AG04449 (cell line): ENCODE measurements around the gene KIF26B.
"Not testable (repeated sequence)": the region's sequence is repeated elsewhere in the genome, so short reads cannot be mapped to it uniquely, and the experiment has no call there.

ENCODE experiments used
- CTCF ChIA-PET: fragments of 350-600 bp; formaldehyde crosslinking; extraction: SDS; loops from one replicate; lab custom pipeline; 2021; ENCODE audit warnings: antibody characterized with exemption; lab: Yijun Ruan, JAX
- POLR2A ChIA-PET: fragments of 400-600, 350-600 bp; formaldehyde crosslinking; extraction: SDS; loops from one replicate; lab custom pipeline; 2020; ENCODE audit warnings: antibody characterized with exemption, inconsistent platforms; lab: Yijun Ruan, JAX
- DNase-seq: peaks from one replicate; pipeline ENCODE4 v3.0.0-alpha.2; 2010; ENCODE audit warnings: low read depth, low spot score
- H3K4me3 ChIP-seq: 2 replicates; pipeline ENCODE4 v1.5.1; 2011; ENCODE audit warnings: low read depth, mild to moderate bottlenecking, control low read depth, low read length
- CTCF ChIP-seq: IDR thresholded peaks from one replicate; pipeline ENCODE4 v1.5.1; 2011; ENCODE audit warnings: mild to moderate bottlenecking, moderate library complexity, low read length, control low read depth, inconsistent platforms; ENCODE audit not compliant: insufficient read depth; ENCODE audit errors: missing control alignments

Gene KIF26B

GRCh38 chr1:245717611-245718010 is 562.8 kb downstream of the KIF26B start:
- TF ChIP-seq CTCF = no peak
- no peak for DNase-seq
- H3K4me3 ChIP-seq = no peak overlapping the region
- CTCF ChIA-PET = no interaction called here
- POLR2A ChIA-PET = no interaction called here

- no peak for DNase-seq
- TF ChIP-seq CTCF = no peak
- ChIA-PET POLR2A (no interaction called here), CTCF (no interaction called here)
- no peak overlapping the region for H3K4me3 ChIP-seq
Measured at GRCh38 chr1:245718123-245718522, 563.3 kb downstream of the KIF26B start.

- CTCF ChIA-PET = no interaction called here
- TF ChIP-seq CTCF = no peak
- no peak for DNase-seq
- no peak overlapping the region for H3K4me3 ChIP-seq
- POLR2A ChIA-PET = no interaction called here
Measured at GRCh38 chr1:245718951-245719350, 564.2 kb downstream of the KIF26B start.

GRCh38 chr1:245721488-245721887 is 566.7 kb downstream of the KIF26B start:
- no peak overlapping the region for H3K4me3 ChIP-seq
- no peak for TF ChIP-seq CTCF
- ChIA-PET POLR2A (no interaction called here), CTCF (no interaction called here)
- no peak for DNase-seq

GRCh38 chr1:245728035-245728434 is 573.2 kb downstream of the KIF26B start:
- CTCF ChIA-PET, H3K4me3 ChIP-seq, DNase-seq: not testable (repeated sequence)
- POLR2A ChIA-PET = interaction anchor here (0.6 kb wide), 1 partner anchor 8 kb away, joined by 3 read pairs; no protein-coding TSS in a partner anchor

GRCh38 chr1:245730801-245731200 is 576.0 kb downstream of the KIF26B start:
- no peak for DNase-seq
- ChIA-PET POLR2A (no interaction called here), CTCF (no interaction called here)
- H3K4me3 ChIP-seq = no peak overlapping the region
- no peak for TF ChIP-seq CTCF

GRCh38 chr1:245740336-245740735 is 585.6 kb downstream of the KIF26B start:
- CTCF ChIA-PET, DNase-seq: not testable (repeated sequence)

More at GRCh38 chr1:245740336-245740735, 585.6 kb downstream of the KIF26B start:
- POLR2A ChIA-PET, H3K4me3 ChIP-seq: not testable (repeated sequence)
